ENCODE data around the gene SSBP2. TPM values are rescaled to one million over a fixed set of nuclear protein-coding genes. Genes with fewer than 3 reads are reported as not detected.

The SSBP2 gene
- total and polyA plus RNA-seq, 2 donors from 2014 or later, result 17.0 to 57.1 TPM

GRCh38 chr5:81426359-81427030, 324.4 kb downstream of the SSBP2 start:
- H3K4me1 ChIP-seq (ENCODE audit: control insufficient read depth in 2 of 3, insufficient read depth in 2 of 3, low read depth in 1 of 3, low read length in 3 of 3), result peaks cover 0 to 3% (median 0%) of the 10 kb centered on the region in 3 donors
- H3K36me3 ChIP-seq (ENCODE audit: control insufficient read depth in 2 of 3, insufficient read depth in 3 of 3, low read length in 3 of 3), result no peaks in the 10 kb centered on the region
- DNase-seq (no peak), FAIRE-seq (no peak)
- intact Hi-C loops (cut with DNase I), result no loop called here
- no peaks in the 10 kb centered on the region for H3K27me3 ChIP-seq (ENCODE audit: control insufficient read depth, insufficient read depth, low read length)
- H3K4me3 ChIP-seq (ENCODE audit: low read length in 3 of 3), result no peak overlapping the region
- H3K9me3 ChIP-seq (ENCODE audit: control insufficient read depth in 2 of 3, insufficient read depth in 1 of 3, low read length in 3 of 3), result no peaks in the 10 kb centered on the region
- no peak overlapping the region for H3K27ac ChIP-seq (ENCODE audit: low read depth in 2 of 2, low read length in 2 of 2)
- TF ChIP-seq CTCF (IDR thresholded peaks at IDR 0.05; ENCODE audit: borderline replicate concordance, extremely low read depth, insufficient read depth), result no peak
- no peak overlapping the region for H3K9ac ChIP-seq (ENCODE audit: low read length in 3 of 3)

GRCh38 chr5:81425569-81425968, 325.3 kb downstream of the SSBP2 start:
- peak; percentile 93 for FAIRE-seq
- no peak overlapping the region for H3K27ac ChIP-seq (ENCODE audit: low read depth in 2 of 2, low read length in 2 of 2)
- no peak overlapping the region for H3K4me3 ChIP-seq (ENCODE audit: low read length in 3 of 3)
- no peaks in the 10 kb centered on the region for H3K9me3 ChIP-seq (ENCODE audit: control insufficient read depth in 2 of 3, insufficient read depth in 1 of 3, low read length in 3 of 3)
- H3K9ac ChIP-seq (ENCODE audit: low read length in 3 of 3), result no peak overlapping the region
- peaks cover 0 to 3% (median 0%) of the 10 kb centered on the region in 3 donors for H3K4me1 ChIP-seq (ENCODE audit: control insufficient read depth in 2 of 3, insufficient read depth in 2 of 3, low read depth in 1 of 3, low read length in 3 of 3)
- H3K36me3 ChIP-seq (ENCODE audit: control insufficient read depth in 2 of 3, insufficient read depth in 3 of 3, low read length in 3 of 3), result no peaks in the 10 kb centered on the region
- TF ChIP-seq CTCF (IDR thresholded peaks at IDR 0.05; ENCODE audit: borderline replicate concordance, extremely low read depth, insufficient read depth), result peak; percentile 48
- intact Hi-C loops (cut with DNase I), result no loop called here
- peak in 2 of 5 donors; percentile 72 to 87 for DNase-seq
- no peaks in the 10 kb centered on the region for H3K27me3 ChIP-seq (ENCODE audit: control insufficient read depth, insufficient read depth, low read length)

GRCh38 chr5:81424728-81425127, 326.2 kb downstream of the SSBP2 start:
- no peaks in the 10 kb centered on the region for H3K36me3 ChIP-seq (ENCODE audit: control insufficient read depth in 2 of 3, insufficient read depth in 3 of 3, low read length in 3 of 3)
- no peaks in the 10 kb centered on the region for H3K9me3 ChIP-seq (ENCODE audit: control insufficient read depth in 2 of 3, insufficient read depth in 1 of 3, low read length in 3 of 3)
- no peak overlapping the region for H3K4me3 ChIP-seq (ENCODE audit: low read length in 3 of 3)
- intact Hi-C loops (cut with DNase I), result no loop called here
- no peak for FAIRE-seq
- H3K27ac ChIP-seq (ENCODE audit: low read depth in 2 of 2, low read length in 2 of 2), result no peak overlapping the region
- no peak for DNase-seq
- no peaks in the 10 kb centered on the region for H3K27me3 ChIP-seq (ENCODE audit: control insufficient read depth, insufficient read depth, low read length)
- peaks cover 0 to 3% (median 0%) of the 10 kb centered on the region in 3 donors for H3K4me1 ChIP-seq (ENCODE audit: control insufficient read depth in 2 of 3, insufficient read depth in 2 of 3, low read depth in 1 of 3, low read length in 3 of 3)
- H3K9ac ChIP-seq (ENCODE audit: low read length in 3 of 3), result no peak overlapping the region
- no peak for TF ChIP-seq CTCF (IDR thresholded peaks at IDR 0.05; ENCODE audit: borderline replicate concordance, extremely low read depth, insufficient read depth)
